Islet of Langerhans (tissue), 1 donor: ENCODE results near the gene MTUS2.
A peak's percentile ranks its signal among the peaks of the same experiment; 100 is the strongest.
"Not testable (repeated sequence)": the region's sequence is repeated elsewhere in the genome, so short reads cannot be mapped to it uniquely, and the experiment has no call there.

Experiments
- FAIRE-seq: peaks from one replicate; lab custom pipeline; 2011; peaks lifted over from hg19 to GRCh38; lab: Jason Lieb, UNC

Gene MTUS2

DNA sequence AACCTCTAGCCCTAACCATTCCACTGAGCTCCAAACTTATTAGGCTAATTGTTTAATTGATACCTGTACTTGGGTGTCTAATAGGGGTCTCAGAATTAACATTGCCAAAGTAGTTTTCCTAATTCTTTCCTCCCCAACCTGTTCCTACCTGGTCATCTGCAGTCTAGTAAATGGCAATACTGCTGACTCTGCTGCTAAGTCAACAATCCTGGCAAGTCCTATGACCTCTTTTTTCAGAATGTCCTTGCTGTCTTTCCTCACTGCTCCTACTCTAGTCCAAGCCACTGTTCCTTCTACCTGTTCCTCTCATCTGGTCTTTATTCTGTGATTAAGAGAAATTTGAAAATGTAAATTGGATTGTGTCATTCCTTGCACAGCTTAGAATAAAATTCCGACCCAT, 143.9 kb downstream of the MTUS2 start:
- no peak for FAIRE-seq

DNA sequence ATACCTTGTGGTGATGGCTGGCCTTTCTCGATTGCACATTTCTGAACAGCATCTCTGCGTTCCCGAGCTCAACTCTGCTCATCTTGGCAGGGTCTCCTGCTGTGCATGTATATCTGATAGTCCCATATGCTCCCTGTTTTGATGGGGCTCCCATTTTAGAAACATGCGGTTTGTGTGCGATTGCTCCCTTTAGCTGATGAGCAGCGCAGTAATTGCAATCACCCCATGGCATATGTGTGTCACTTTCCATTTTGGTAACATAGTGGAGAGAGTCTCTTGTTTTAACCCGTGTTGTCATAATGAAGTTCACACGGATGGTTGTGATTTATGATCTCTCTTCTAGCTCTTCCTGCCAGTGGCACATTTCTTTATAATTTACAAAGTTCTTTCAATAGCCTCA, 144.7 kb downstream of the MTUS2 start:
- no peak for FAIRE-seq

DNA sequence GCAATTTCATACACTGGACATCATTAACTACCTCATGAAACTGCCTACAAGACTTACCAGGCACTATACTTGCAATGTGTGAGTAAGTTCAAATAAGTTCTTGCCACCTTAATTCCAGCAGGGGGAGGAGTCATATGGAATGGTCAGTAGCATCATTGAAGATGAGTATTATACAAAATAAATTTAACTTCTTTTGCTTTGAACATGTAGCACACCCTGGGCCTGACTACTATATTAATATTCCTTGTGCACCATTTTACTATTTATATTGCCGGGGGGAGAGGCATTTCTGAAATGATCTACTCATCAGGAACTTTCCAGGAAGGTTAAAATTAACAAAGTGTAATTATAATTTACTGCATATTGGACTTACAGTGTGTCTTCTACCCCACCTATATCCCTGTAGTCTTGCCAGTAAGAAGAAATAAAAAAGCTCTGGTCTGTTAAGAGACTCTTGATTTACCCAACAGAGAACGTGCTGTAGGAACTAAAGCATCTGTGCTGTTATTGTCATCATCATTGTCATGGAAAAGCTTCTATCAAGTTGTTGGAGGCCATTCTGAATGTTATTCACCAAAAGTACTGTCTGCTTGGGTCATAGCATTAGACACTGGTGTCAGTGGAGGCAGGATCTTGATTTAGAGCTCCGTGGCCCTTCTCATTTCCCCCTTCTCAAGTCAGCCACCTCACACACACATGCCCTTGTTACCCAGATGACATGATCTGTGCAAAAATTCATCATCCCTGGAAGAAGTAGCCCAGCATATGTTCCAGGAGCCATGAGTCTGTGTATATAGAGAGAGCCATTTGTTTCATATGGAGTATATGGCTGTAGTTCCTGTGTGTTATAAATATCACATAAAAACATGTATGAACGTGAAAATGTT, 147.1 kb downstream of the MTUS2 start:
- no peak for FAIRE-seq

DNA sequence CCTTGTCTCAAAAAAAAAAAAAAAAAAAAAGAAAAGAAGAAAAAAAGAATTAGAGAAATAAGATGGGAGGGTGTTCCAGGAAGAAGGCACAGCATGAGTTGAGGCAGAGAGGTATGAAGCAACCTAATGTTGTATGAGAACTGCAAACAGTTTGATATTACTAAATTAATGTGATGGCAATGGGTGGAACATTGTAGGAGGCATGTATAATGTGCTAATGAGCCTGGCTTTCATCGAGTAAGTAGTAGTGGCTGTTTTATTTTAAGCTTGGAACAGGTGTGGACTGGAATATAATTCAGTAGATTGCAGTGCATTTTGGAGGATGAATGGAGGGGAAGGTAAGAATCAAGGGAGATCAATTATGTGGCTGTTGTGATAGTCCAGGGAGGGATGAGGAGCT, 156.1 kb downstream of the MTUS2 start:
- FAIRE-seq, result no peak

DNA sequence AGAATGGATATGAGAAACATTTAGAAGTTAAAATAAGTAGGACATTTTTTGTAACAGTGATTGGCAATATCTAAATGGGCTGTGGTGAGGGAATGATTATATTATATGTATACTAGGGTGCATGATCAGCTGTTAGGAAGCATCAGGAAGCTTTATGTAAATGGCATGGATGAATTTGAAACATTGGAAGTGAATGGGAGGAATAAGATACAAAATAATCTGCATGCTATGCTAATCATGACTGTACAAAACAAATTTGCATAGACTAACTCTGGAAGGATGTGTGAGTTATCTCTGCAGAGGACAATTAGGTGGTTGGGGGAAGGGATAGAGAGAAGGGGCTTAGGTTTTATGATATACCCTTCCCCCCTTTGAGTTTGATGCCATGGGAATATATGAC, 156.5 kb downstream of the MTUS2 start:
- no peak for FAIRE-seq

DNA sequence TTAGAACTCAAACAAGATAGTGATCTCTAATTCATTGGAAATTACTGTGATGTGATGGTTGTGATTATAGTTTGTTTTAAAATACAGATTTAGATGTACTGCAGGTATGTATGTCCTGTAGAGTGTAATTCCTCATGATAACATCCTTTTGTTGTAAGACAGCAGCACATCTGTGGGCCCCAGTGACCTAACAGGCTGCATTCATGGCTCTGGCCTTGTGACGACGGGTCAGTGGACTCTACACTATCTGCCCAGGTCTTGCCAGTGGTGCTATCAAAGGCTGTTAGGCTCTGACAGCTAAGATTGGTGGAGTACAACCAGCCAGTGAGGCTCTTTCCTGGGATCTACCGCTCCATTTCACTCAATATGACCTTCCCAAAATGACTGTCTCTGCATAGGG, 158.4 kb downstream of the MTUS2 start:
- FAIRE-seq, result no peak

DNA sequence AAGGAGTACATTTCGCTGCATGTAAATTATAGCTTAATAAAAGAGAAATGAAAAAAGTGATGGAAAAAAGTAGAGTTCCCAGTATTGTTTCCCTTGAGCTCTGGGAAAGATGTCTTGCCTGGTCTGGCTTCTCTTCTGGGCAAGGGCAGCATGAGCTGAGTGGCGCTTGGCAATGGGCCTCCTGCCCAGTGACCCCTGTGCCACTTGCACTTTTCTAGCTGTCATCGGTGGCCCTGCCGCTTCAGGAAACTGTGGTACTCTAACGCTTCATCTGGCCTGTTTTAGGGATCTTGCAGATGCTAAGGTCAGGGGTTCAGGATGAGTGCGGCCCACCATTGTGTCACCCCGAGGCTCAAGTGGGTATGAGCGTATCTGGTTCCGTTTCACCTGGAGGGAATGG, 161.4 kb downstream of the MTUS2 start:
- no peak for FAIRE-seq

DNA sequence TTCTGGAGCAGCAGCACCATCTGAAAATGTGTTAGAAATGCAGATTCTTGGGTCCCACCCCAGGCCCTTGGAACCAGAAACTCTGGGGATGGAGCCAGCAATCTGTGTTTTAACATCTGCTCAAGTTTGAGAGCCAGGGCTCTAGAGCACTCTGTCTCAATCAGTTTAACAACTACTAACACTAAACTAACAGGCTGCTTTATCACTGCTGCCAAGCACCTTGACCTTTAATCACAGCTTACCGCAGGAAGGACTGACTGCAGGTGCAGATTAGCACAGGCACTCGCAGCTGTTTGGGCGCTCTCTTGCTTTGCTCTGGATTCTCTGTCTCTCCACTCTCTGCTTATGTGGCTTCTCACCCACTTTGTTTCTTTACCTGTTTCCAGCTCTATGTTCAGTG, 163.5 kb downstream of the MTUS2 start:
- no peak for FAIRE-seq

DNA sequence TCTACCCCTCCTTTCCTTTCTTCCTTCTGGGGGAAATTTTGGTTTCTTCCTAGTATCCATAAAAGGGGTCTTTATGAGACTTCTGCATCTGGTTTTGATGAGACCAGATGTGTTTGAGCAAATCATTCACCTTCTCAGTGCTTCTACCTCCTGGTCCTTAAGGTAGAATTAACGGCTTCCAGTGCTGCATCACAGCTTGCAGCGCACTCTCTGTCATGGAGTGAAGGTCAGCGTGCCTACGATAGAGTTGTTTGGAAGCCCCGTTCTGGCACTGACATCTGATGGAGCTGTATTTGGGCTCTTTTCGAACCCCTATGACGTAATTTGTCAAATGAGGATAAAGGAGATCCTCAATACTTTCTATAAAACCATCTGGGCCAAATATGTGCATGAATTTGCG, 164.2 kb downstream of the MTUS2 start:
- FAIRE-seq, result no peak

DNA sequence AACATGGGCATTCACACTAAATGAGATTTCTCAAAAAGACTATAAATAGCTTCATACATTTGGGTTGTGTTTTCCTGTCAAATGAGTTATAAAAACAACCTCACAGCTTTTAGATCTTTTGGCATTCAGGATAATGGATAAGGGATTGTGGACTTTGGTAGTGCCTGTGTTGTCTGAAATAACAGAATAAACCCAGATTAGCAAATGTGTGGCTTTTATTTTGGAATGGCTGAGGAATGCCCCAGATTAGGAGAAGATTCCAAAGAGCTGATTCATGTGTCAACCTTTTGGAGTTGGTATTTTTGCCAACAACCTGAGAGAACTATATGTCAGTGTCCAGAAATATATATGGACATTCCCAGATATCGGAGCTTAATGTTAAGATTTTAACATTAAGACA, 164.7 kb downstream of the MTUS2 start:
- no peak for FAIRE-seq

DNA sequence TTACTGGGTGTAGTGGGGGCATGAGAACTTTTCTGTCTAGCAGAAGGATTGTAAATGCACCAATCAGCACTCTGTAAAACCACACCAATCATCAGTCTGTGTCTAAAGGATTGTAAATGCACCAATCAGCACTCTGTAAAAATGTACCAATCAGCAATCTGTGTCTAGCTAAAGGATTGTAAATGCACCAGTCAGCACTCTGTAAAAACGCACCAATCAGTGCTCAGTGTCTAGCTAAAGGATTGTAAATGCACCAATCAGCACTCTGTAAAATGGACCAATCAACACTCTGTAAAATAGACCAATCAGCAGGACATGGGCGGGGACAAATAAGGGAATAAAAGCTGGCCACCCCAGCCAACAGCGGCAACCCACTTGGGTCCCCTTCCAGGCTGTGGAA, 170.2 kb downstream of the MTUS2 start:
- FAIRE-seq, result not testable (repeated sequence)

DNA sequence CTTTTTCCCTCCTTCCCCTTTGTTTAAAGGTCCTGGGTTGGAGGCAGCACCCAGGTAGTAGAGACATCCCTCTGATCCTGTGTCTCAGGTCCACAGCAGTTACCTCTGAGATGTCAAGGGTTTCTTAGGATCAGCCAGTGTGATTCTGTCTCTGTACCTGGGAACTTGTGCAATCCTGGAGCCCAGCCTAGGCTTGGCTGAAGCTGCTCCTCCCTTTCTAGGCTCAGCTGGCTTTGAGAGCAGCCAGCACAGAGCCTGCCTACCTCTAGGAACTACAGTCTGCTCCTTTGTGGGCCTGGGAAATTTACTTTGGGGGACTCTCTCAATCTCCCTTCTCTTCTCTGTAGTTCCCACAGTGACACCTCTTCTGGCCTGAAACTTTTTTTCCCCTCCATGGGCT, 171.6 kb downstream of the MTUS2 start:
- FAIRE-seq, result no peak

DNA sequence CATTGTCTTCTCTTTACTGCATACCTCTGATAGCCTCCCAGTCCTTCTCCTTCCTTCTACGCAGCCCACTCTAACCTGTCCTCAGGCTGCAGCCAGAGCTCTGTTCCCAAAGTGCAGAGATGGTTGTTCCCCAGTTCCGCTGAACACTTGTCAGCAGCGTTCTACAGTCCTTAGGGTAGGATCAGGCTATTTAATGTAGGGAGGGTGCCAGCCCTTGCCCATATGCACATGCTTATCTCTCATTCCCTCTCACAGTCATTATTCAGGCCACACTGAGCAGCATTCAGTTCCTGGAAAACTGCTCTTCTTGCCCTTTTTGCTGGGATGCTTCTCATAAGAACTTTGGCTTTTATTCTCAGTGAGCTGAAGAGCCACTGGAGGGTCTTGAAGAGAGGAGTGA, 180.7 kb downstream of the MTUS2 start:
- no peak for FAIRE-seq

DNA sequence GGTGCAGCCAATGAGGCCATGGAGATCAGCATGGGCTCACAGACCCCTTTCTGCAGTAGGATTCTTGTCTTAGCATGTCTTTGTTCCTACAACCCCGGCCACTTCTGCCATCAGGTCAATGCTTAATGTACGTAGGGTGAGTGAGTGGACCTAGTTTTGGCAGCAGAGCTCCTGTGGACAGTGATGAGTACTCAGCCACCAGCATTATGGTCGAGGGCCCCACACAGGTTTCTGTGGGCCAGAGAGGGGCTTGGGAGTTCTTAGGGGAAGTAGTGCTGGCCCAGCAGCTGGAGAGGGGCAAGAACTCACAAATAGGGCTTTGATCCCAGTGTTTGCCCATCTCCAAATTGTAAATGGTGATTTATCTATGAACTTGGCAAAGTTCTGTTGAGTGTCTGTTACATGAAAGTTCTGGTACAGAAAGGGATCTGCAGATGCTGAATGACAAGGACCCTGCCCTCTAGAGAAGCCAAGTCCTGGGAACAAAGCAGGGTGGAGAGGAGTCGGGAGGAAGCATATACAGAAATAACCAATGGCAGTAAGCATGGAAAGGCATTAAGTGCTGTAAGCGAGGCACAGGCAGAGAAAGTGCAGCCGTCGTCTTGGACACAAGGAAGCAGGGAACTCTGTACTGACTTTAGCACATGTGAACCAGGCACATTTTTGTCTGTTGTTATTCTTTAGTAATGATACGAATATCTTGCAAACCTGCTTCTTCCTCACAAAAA, 185.1 kb downstream of the MTUS2 start:
- FAIRE-seq, result no peak

DNA sequence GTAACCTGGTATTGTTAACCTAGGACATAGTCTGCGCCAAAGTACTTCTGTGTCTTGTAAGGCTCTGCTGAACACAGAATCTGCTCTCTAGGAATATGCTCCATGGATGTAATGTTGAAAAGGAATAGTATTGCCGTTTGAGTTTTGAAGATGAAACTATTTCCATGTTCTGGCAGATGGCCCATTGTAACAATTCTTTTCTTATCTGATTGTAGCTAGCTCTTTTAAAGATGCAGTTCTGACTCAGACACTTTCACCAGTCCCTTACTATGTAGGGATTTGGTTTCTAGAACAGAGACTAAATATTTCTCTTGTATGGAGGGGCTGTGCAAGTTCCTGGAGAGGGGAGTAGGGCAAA, 185.6 kb downstream of the MTUS2 start:
- no peak for FAIRE-seq

DNA sequence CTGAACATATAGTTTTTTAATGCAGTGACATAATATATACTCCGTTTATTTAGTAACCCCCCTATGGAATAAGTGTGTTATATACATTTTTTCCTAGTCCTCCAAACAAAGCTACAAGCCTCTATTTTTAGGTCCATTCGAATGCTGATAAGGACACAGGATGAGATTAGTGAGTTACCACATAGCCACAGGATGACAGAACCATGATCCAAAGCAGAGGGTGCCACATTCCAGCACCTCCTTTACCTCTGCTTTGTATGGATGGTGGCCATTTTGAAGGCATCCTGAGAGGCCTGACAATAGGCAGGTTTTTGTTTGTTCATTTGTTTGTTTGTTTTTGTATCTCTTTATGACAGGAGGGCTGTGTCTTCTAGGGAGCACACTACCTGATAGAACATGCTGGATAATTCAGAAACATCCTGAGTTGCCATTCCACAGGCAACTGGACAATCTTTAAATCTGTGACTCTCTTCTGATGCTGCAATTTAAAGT, 186.3 kb downstream of the MTUS2 start:
- FAIRE-seq, result no peak

DNA sequence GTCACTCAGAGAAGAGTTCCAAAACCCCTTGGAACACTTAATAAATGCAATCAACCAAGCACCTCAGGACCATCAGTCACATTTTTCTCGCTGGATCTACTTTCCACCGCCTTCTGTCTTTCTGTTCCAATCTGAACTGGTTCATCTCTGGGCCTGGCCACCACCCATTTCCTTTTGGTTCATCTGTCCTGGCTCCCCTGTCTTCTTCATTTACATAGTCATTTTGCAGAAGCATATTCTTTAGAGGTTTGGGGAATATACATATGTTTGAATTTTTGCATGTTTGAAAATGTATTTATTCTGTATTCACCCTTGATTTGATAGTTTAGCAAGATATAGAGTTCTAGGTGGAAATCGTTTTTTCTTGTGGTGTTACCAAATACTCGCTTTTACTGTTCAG, 188.2 kb downstream of the MTUS2 start:
- FAIRE-seq, result peak; percentile 21

DNA sequence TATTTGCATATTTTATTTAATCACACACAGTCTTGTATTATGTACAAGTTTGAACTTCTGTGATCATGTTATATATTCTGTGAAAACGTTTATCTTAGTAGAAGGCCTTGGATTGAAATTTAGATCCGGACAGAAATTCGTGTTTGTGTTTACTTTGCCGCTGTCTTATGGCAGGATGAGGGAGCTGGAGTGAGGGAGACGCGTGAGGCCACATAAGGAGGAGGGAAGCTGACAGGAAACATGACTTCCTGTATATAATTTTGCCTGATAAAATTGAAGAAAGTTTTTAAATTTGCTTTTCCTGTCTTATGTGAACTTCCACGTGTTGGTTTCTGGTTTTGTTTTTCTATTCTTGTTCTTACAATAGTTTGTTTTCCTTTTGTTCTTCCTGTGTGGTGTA, 200.2 kb downstream of the MTUS2 start:
- no peak for FAIRE-seq

DNA sequence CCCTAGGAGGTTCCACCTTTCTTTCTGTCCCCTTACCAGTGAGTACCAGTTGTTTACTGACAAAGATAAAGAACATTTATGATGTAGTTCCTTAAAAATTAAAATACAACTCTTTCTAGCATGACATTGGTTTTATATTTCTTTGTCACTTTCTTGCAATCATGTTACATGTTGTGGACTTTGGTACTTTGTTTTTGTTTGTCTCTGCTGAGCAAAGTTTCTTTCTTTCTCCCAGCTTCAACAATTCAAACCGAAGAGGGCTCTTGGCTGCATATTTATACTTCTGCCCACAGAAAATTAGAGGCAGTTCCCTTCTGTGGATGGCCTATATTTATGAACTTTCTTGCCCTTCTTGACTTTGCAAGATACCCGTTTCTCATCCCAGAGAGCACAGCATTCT, 201.2 kb downstream of the MTUS2 start:
- FAIRE-seq, result no peak

DNA sequence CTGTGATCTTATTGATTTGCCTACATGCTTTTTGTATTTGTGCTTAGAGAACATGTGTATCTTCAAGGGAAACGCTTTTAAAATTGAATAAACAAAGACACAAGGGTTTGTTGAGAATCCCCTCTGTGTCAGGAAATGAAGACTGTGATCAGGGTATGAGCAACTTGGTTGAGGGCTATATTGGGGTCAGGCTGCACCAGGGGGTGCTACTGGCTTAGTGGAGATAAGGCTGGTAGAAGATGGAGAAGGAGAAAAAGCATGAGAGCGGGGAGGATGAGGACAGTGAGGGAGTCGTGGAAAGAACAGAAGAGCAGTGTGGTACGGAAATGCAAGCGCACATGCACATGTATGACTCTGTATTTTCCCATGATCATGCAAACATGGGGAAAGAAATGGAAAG, 201.6 kb downstream of the MTUS2 start:
- no peak for FAIRE-seq

DNA sequence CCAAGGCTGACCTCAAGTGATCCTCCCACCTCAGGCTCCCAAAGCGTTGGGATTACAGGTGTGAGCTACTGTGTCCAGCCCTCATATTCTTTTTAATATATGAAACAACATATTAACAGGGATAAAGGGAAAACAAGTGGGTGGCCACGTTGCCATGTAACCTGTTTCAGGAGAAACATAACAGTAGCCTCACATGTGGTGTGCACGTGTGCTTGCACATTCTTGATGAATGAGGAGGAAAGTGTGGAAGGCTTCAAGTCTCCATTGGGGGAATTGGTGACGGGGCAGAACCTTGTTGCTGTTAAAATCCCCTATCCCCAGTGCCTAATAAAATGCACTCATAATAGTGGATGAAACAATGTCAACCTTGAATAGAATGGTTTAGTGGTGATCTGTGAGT, 202.3 kb downstream of the MTUS2 start:
- no peak for FAIRE-seq

DNA sequence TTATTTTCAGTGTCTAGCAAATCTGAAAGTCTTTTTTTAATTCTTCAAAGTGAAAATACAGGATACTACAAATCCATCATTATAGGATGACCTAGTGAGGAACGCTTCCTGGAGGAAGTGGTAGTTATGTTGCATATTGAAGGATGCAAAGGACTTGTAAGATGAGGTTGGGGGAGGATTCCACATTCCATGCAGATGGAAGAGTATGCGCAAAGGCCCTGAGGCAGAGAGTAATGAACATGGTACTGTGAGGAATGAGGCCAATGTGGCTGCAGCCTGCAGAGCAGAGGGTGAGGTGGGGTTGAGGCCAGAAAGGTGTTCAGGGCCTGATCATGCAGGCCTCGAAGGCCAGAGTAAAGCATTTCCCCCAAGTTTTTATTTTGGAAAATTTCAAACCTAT, 202.8 kb downstream of the MTUS2 start:
- FAIRE-seq, result no peak

DNA sequence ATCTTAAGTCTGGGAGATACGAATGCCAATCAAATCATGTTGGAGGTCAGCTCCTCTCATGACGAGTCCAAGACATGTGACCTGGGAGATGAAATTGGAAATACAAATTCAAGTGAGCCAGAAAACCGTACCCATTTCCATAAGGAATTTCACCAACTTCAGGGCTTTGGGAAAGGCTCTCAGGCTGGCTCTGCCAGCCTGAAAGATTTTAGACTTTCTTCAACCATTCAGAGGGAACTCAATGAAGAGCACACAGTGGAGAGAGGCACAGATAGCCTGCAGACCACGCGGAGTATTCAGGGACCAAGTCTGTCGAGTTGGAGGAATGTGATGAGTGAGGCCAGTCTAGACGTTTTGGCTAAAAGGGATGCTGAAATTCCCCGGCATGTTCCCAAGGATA, 204.6 kb downstream of the MTUS2 start:
- no peak for FAIRE-seq

DNA sequence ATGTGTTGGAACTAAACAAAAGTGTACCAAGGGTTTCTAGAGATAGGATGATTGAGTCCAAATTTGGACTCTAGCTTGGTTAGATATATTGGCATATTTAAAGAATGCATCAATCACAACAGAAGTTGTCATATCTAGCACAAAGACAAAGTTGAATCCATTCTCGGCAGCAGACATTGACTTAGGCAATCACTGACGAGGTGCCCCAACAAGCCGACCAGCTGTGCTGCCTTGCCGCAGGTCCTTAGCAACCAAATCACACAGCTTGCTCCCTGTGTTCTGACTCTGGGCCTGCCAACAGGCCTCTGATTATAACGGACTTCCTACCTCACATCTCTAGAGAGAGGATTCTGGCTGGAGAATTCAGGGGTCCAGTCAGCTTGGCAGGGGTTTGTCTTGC, 208.7 kb downstream of the MTUS2 start:
- FAIRE-seq, result no peak
